T-helper 1 cell treated with Interleukin-12 subunit alpha and Interleukin-12 subunit beta and Interleukin-4 antibody, amounts not matched to agents 30 ng/mL and 1 ng/mL, for 36 hours (primary cell): ENCODE measurements around the gene ATP1A4. TPM values are rescaled to one million over a fixed set of nuclear protein-coding genes. Genes with fewer than 3 reads are reported as not detected.

Source experiments
- intact Hi-C: fragments of 100-400 bp; cut with micrococcal nuclease; formaldehyde crosslinking; loops from one replicate; pipeline ENCODE4 v1.15.1; 2024
- total RNA-seq: library from RNA; stranded (reverse); gene quantifications from 2 replicates; pipeline ENCODE4 v1.2.3, GENCODE V29; 2022

ATP1A4 gene
- total RNA-seq, 1 donor from 2014 or later: not detected

DNA sequence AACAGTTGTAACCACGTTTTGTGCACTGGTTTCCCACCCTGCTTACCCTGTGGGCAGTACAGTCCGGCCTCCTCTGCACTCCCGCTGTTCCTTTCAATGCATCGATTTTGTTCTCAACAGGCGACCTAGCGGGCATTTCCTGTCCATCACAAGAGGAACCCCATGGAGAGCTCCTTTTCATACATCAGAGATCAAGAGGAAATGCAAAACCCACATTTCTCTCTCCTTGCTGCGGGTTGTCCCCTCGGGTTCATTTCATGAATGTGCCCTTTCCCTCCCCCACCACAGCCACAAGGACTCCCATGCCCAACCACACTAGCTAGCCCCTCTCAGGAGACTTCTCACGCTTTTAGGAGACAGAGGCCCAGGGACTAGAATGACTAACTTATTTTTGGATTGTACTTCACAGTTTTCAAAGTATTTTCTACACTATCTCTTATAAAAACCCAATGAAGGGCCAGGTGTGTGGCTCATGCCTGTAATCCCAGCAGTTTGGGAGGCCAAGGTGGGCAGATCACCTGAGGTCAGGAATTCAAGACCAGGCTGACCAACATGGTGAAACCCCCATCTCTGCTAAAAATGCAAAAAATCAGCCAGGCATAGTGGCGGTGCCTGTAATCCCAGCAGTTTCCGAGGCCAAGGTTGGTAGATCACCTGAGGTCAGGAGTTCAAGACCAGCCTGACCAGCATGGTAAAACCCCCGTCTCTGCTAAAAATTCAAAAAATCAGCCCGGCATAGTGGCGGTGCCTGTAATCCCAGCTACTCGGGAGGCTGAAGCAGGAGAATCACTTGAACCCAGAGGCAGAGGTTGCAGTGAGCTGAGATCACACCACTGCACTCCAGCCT, 18.4 kb downstream of the ATP1A4 start:
- intact Hi-C loops: no loop called here

DNA sequence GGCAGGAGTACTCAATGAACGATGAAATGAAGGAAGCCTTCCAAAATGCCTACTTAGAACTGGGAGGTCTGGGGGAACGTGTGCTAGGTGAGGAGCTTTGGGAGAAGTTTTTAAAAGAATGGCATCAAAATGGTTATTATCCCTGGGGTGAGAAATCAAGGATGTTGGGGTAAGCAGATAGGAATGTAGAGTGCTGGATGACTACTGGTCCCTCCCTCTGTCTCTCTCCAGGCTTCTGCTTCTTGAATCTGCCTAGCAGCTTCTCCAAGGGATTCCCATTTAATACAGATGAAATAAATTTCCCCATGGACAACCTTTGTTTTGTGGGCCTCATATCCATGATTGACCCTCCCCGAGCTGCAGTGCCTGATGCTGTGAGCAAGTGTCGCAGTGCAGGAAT, 20.0 kb downstream of the ATP1A4 start:
- intact Hi-C loops: no loop called here

DNA sequence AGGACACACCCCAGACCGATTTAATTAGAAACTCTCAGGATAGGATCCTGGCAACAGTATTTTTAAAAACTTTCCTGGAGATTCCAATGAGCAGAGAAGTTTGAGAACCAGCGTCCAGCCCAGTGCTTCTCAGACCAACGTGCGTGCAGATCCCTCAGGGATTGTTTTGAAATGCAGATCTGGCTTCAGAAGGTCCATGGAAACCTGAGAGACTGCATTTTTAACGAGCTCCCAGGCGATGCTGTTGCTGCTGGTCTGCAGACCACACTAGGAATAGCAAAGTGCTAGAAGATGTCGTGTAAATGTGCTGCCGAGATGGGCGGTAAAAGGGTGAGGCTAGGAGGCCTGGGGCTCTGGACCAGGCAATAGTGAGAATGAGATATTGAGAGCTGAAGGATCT, 20.6 kb downstream of the ATP1A4 start:
- intact Hi-C loops: no loop called here

DNA sequence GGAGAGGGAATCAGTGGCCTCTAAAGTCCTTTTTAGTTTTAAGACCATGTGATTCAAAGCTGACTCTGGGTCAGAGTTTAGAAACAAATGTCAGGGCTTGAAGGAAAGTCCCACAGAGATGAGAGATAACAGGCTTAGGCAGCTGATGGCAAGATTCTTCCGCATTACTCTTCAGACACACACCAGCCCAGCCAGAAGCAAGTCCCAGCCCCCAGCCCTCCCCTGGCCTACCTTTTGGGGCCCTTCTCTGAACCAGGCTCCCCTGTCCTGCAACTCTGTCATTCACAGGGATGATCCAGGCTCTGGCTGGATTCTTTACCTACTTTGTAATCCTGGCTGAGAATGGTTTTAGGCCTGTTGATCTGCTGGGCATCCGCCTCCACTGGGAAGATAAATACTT, 25.8 kb downstream of the ATP1A4 start:
- intact Hi-C loops: no loop called here

DNA sequence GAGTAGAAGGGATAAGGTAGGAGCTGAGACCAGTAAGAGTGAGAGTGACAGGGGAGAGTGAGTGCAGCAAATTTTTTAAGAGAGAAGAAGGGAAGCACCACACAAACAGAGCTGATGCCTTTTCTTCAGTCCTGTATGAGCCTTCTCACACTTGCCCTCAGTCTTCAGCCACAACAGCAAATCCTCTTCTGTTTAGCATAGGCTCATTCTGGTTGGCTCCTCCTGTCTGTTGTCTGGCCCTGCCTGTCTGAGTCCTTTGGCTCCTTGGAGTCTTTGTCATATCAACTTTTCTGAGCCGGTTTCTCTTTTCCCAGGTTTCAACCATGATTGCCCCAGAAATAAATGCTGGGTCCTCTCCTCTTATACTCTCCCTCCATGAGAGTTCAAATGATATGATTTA, 26.3 kb downstream of the ATP1A4 start:
- intact Hi-C loops: no loop called here

DNA sequence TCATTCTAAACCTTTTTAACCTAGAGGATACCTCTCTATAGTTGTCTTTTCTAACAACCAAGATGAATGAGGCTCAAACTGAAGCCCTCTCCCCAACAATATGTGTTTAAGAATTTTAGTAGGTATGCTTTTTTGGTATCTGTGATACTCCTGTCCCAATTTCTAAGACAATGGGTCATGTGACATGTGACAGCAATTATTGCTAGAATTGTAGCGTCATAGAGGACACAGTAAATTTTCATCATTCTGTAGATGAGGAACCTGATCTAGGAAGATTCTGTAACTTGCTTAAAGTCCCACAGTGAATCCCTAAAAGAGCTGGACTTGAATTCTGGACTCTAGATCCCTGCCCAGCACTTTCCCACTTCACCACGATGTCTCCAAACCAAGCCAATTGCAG, 27.3 kb downstream of the ATP1A4 start:
- intact Hi-C loops: no loop called here

DNA sequence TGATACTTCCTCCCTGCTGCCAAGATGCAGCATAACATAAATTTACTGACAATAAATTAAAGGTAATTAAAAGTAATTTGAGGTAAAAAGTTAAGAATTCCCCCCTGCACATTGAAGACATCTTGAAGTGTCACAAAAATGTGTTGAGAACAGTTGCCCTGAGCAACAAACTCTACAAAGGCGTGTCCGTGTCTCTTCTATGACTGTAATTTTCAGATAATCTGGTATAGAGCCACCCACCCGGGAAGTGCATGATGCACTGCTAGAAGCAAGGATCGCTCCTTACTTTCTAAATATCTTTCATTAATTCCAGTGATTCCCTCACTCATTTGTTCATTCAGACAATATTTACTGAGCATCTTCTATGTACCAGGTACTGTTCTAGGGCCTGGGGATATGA, 27.9 kb downstream of the ATP1A4 start:
- intact Hi-C loops: no loop called here

DNA sequence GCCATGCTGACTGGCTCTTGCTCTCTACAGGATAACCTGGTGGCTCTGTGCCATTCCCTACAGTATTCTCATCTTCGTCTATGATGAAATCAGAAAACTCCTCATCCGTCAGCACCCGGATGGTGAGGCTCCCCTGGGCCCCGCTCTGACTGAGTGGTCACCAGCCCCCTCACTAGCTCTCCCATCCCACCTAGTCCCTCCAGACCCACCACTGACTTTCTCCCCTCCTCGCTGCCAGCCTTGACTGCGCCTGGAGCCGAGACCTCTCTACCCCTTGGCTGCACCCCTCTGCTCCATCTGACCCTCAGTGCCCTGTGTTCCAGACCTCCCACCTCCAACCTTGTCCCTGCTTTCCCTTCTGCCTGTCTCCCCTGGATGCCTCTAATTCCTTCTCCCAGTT, 34.8 kb downstream of the ATP1A4 start:
- intact Hi-C loops: no loop called here

DNA sequence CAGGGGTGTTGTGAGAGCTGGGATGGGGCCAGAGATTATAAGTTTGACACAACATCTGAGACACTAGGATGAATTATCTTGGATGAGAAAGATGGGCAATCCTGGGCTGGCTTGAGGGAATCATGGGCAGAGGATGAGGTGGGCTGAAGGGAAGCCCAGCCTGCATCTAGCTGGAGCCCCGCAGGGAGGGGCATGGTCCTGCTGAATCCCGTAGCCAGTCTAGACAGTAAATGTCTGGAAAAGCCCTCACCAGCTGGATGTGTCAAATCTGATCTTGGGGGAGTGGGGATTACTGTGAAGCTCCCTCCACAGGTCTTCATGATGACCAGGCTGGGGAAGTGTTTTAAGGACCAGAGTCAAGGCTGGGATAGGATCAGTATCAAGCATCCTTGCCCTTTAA, 35.3 kb downstream of the ATP1A4 start:
- intact Hi-C loops: no loop called here

DNA sequence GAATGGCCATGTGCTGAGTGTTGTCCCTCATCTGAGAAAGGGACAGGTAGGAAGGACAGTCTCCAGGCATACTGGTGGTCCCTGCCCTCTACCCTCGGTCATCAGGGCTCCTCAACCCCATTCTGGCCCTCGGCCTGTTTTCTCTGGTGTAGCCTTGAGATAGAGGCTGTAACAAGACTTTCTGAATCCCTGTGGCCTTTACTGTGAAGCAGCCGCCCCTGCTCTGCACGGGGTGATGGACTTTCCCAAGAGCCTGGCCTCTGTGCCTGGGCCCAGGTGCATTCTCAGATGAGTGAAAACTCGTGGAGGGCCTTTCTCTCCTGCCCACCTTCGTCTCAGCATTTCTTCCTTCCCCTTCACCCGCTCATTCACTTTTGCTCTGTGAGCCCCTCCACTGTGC, 36.0 kb downstream of the ATP1A4 start:
- intact Hi-C loops: no loop called here

DNA sequence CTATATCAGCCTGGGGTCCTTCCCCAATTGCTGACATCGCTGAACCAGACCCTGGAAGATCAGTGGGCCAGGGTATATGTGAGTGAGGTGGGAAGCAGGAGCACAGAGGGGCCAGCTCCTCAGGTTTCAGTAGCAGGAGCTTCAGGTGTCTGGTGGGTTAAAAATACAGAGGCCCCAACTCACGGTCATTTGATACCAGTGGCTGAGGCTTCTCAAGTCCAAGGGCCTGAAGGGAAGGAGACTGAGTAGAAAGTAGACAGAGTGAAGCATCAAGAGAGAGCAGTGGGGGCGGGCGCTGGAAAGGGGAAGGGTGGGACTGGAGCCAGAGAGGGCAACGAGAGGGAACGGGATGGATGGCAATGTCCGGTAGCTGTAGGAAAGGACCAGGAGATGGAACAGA, 36.9 kb downstream of the ATP1A4 start:
- intact Hi-C loops: no loop called here

DNA sequence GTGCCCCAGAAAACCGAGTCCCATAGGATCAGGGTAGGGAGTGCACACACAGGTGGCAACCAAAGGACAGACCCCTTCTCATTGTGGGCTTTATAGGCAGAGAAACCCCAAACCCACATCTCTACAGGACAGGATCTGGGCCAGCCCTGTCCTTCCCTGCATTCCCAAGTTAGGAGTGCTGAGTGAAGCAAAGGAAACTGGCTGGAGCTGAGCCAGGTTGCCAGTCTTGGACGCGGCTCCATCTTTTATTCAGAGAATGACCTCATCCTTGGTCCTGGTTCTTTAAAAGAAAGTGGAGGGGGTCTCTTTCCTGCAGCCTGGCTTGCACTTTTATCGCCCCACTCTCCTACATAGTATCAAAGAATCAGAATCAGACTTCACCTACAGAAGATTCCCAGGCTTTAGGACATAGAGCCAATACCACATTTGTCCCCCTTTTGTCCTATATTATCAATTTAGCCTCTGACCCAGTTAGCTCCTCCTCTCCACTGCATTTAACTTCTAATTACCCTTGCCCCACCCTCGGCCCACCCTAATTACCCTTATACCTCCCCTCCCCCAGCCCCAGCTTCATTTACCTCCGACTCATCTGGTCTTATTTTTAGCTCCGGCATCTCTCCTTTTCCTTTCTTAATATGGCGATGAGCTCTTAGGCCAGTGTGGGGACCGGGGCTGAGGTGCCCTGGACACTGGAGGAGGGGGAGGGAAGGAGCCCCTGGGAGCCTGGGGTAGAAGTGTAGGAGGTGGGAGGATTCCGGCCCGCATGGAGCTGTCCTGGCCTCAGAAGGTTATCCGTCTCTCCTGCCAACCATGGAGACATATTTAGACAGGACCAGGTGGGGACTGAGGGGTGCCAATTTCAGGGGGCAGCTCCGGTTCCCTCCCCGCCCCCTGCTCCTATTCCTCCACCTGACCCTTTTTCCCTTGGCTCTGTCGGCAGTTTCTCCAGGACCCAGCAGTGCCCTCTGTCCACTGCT, 38.5 kb downstream of the ATP1A4 start, which contains the start of gene CASQ1:
Gene CASQ1, plus strand, starts transcription at position 927 of the 977 bp plus-strand sequence. CDS start 177 bp downstream, outside the sequence.
- intact Hi-C loops: loop anchor here (5.0 kb wide), 1 partner anchor 88 kb away; no protein-coding TSS in a partner anchor

DNA sequence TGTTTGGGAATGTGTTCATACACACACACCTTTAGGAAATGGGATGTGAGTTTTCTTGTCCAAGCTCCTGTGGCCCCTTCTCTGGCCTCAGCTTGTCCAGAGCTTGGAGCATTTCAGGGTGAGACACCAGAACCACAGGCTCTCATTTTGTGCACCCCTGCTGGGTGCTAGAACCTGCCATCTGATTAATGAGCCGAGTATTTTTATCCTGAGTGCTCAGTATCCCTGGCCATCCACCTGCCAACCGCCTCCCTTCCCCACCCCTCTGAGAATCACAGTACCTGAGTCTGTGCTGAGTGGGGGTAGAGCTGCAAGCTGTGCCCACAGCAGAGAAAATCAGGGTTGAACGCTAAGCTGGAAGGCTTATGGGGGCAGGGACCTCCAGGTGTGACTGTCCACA, 40.4 kb downstream of the ATP1A4 start:
- intact Hi-C loops: loop anchor here (5.0 kb wide), 1 partner anchor 89 kb away; no protein-coding TSS in a partner anchor

DNA sequence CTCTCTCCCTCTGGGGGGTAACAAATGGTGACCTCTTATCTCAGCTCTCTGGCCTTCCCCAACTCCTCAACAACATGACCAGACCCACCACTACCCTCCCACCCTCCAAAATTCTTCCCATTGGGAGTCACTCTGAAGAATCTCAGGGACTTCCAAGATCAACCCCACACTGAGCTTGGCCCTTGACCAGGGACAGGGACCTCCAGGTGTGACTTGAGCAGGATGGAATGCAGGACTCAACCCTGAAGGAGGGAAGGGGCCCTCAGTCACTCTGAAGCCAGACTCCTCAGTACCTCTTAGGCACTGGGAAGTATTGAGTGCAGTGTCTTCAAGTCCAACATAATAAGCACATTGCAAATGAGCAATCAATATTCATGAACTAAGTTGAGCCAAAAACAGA, 40.8 kb downstream of the ATP1A4 start:
- intact Hi-C loops: loop anchor here (5.0 kb wide), 1 partner anchor 90 kb away; no protein-coding TSS in a partner anchor

DNA sequence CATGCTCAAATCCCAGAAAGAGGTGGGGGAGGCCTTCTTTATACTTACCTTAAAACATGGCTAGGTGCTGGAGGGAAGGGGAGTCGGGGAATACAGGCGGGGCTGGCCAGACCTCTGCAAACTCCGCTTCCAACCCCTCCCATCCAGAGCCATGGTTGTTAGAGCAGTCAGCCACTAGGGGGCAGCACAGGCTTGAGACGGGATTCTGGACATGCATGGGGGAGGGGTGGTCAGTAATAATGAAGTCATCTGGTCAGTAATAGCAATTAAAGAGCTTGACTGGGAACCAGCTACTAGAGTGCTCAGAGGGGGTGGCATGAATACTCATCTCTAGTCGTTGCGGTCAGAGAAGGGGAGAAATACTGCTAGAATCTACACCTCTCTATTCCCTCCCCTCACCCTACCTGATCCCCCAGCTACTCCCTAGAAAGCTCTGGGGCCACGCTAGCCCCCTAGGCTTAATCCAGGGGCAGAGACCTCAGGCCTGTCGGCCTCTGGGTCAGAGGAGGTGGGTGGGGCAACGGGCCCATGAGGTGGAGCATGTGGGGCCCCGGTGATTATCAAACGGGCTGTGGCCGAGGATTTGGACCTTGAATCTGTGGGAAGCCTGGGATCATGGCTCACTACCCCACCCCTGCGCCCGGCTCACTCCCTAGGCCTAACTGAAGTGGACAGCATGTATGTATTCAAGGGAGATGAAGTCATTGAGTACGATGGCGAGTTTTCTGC, 41.9 kb downstream of the ATP1A4 start:
- intact Hi-C loops: loop anchor here (1.0 to 5.0 kb wide), 4 partner anchors 59 to 183 kb away; no protein-coding TSS in a partner anchor

DNA sequence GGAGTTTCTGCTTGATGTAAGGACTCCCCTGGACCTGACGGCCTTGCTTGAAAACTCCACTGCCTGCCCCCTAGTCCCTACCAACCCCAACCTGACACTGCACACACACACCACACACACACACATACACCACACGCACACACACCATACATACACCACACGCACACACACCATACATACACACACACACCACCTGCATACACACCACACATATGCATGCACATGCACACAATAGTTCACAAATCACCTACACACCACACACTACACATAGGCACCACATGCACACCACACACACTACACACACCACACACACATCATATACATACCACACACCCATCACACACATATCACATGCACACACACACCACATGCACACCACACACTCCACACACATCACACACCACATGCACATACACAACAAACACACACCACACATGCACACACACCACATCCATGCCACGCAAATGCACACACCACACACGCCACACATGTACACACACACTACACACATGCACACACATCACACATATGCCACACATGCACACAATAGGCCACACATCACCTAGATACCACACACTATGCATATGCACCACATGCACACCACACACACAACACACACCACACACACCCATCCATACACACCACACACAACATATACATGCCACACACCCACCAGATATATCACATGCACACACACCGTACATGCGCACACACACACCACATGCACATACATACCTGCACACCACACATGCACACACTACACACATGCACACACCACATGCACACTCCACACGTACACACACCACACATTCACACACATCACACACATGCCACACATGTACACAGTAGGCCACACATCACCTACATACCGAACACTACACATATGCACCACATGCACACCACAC, 42.7 kb downstream of the ATP1A4 start:
- intact Hi-C loops: loop anchor here (1.0 to 5.0 kb wide), 4 partner anchors 58 to 182 kb away; no protein-coding TSS in a partner anchor

DNA sequence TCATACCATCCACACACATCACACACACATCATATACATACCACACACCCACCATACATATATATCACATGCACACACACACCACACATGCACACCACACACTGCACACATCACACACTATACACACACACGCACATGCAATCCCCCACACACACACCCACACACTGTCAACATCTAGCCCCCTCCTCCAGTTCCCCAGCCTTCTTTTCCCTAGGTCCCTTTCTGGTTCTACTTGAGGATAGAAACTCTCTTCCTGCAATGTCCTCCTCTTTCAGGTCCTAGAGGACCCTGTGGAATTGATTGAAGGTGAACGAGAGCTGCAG, 43.3 kb downstream of the ATP1A4 start:
- intact Hi-C loops: loop anchor here (5.0 kb wide), 1 partner anchor 92 kb away; no protein-coding TSS in a partner anchor

DNA sequence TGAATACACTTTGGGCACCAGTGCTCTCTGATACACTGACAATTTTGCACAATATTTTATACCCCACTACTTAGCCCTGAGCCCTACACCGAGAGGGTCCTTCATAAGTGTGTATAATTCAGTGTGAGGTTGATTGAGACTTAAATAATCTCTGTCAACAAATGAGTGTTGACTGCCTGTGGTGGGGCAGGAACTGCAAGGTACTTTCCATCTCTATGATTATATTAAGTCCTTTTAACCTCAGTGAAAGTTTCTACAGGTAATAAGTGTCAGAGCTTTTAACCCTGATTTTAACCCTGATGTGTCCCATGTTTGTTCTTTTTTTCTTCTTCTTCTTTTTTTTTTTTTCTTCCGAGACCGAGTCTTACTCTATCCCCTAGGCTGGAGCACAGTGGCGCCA, 44.7 kb downstream of the ATP1A4 start:
- intact Hi-C loops: no loop called here

DNA sequence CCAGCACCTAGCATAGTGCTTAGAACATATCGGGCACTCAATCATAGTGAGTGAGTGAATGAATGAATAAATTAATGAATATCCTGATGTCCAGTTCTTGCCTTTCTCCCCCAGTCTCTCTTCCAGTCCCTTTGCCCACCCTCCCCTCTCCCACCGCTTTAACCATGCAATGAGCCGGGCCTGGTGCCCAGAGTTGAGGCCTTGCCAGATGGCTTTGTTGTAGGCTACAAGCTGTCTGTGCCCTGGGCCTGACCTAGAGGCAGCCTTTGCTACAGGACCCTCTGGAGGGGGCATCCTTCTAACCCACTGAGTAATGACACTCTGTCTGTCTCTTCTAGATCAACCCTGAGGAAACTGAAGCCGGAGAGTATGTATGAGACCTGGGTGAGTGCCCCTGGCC, 45.8 kb downstream of the ATP1A4 start:
- intact Hi-C loops: no loop called here

DNA sequence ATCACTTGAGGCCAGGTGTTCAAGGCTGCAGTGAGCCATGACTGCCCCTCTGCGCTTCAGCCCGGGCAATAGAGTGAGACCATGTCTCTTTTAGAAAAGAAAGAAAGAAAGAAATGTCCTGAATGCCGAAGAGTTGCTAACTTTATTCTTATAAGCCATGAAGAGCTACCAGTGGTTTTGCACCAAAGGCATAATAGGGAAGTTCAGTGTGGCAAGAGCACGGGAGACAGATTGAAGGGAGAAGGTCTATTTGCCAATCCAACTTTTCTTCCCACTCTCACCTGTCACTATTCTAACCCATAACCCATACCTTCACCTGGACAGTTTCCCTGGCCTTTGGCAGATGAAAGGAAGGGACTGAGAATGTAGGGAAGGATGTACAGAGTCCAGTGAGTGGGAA, 49.4 kb downstream of the ATP1A4 start:
- intact Hi-C loops: loop anchor here (10.0 kb wide), 1 partner anchor 276 kb away; the partner anchor contains the start of gene TAGLN2
